ENCODE results near the gene TEKTIP1.

GRCh38 chr19:3494559-3494958, 44.4 kb upstream of the TEKTIP1 start:
- no peak for TF ChIP-seq CTCF (IDR thresholded peaks at IDR 0.05; ENCODE audit: low read depth, low read length)
- TF ChIP-seq EZH2phosphoT487 (IDR thresholded peaks at IDR 0.05; ENCODE audit: low read depth), result no peak
